IPS-18c (cell line): Measurements from ENCODE around the gene PIBF1.
"Not testable (repeated sequence)": the region's sequence is repeated elsewhere in the genome, so short reads cannot be mapped to it uniquely, and the experiment has no call there.

ENCODE experiments used
- H3K4me3 ChIP-seq: 2 replicates; pipeline ENCODE4 v1.7.0; 2013; ENCODE audit warnings: low read depth, mild to moderate bottlenecking, low read length, moderate library complexity; ENCODE audit not compliant: insufficient read depth
- H3K9me3 ChIP-seq: one replicate; pipeline ENCODE4 v1.6.1; 2013; ENCODE audit warnings: mild to moderate bottlenecking, low read length, moderate library complexity; ENCODE audit not compliant: control insufficient read depth, insufficient read depth

The PIBF1 gene

DNA sequence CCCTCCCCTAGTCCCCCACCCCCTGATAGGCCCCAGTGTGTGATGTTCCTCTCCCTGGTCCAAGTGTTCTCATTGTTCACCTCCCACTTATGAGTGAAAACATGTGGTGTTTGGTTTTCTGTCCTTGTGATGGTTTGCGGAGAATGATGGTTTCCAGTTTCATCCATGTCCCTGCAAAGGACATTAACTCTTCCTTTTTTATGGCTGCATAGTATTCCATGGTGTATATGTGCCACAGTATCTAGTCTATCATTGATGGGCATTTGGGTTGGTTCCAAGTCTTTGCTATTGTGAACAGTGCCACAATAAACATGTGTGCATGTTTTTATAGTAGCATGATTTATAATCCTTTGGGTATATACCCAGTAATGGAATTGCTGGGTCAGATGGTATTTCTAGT is 24.6 kb downstream of the PIBF1 start:
- not testable (repeated sequence) for H3K4me3 ChIP-seq, H3K9me3 ChIP-seq

DNA sequence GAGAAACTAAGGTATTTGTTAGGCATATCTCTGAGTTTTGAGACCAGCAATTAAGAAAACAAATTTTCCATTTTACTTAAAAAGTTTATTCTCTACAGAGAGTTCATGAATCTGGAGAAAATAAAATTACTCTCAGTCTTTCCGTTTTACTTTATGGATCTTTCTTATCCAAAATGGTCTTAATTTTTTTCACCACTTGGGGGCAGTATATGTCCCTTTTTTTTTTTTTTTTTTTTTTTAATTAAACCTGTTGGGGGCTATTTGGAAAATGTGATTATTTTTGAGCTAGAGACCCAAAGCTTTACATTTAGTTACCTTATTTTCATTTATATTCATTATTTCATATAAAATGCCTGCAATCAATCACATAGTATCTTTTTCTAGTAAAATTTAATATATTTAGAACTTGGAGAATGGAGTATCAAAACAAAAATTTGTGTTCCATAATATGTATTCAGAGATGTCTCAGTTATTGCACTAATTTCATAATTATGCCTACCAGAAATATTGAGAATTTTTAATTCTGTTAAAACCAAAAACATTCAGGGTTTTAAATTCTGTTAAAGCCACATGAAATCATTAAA is 27.1 kb downstream of the PIBF1 start:
- no peak overlapping the region for H3K4me3 ChIP-seq

DNA sequence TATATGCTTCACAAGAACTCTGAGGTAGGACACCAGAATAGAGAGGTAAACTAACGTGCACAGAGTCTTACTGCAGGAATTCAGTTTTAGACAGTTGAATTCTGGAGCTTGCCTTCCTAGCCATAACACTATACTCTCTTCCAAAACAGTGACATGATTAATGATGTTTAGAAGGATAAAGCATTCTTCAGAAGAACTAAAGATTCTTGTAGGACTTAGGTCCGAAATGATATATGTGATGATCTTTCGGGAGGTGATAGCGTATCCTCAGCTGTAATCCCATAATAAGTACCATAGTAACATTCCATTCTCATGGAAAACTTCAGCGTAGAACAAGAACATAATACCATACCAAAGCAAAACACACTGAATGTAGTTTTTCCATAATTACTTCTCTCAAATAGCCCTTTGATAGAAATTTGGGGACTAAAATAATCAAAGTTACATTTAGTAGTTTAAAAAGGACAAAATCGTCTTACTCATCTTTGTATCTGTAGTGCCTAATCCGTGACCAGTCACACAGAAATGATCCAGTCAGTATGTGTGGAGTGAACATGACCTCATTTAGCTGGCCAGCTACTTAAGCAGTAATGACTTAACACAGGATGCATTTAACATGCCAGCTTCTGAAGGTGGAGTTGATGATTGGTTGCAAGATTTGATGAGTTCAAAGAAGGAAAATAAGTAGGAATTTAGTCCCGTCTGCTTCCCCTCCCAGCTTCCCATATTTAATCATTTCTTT is 38.4 kb downstream of the PIBF1 start:
- Histone ChIP-seq H3K9me3 (no peaks in the 10 kb centered on the region), H3K4me3 (no peak overlapping the region)

More for the DNA sequence above, 27.1 kb downstream of the PIBF1 start:
- no peaks in the 10 kb centered on the region for H3K9me3 ChIP-seq

DNA sequence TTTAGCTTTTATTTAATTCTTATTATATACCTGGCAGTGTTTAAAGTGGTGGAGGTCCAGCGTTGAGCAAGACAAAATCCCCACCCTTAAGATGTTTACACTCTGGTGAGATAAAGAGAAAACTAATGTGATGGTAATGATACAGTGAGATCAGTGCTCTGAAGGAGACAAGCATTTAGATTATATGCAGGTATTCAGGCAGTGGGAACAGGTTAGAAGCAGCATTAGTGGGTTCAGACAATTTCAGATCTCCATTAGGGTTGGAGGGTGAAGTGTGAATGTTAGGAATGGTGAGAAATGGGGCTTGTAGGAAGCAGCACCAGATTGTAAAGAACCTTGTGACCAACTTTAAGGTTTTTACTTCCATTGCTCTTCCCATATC is 39.0 kb downstream of the PIBF1 start:
- H3K4me3 ChIP-seq: no peak overlapping the region
- no peaks in the 10 kb centered on the region for H3K9me3 ChIP-seq

DNA sequence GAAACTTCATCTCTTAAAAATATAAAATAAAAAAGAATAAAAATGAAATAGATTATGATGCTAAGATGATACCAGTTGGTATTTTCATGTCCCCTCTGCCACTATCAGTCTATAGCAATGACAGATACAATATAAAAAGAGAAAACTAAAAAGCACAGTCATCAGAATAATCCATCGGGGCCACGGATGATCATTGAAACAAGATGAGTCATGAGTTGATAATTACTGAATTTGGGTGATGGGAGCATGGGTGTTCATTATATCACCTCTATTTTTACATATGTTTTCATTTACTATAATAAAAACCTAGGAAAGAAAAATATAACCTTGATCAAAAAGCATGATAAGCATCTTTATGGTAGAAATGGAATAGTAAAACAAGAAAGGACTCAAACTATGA is 41.1 kb downstream of the PIBF1 start:
- H3K4me3 ChIP-seq: no peak overlapping the region

DNA sequence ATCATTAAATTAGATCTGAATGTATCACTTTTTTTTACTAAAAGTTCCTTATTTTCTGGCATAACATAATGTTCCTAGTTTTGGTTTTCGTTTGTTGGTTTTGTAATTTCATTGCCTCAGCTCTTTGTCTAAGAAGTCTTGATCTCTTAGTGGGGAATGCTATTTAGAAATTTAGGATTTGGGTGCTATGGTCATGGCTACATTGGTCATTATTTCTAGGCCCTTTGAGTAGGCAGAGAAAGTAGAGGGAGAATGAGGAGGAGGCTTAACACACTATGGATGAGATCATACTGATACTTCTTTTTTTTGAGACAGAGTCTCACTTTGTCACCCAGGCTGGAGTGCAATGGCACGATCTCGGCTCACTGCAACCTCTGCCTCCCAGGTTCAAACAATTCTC is 41.8 kb downstream of the PIBF1 start:
- no peak overlapping the region for H3K4me3 ChIP-seq

More for the DNA sequence above, 41.1 kb downstream of the PIBF1 start:
- H3K9me3 ChIP-seq: no peaks in the 10 kb centered on the region

DNA sequence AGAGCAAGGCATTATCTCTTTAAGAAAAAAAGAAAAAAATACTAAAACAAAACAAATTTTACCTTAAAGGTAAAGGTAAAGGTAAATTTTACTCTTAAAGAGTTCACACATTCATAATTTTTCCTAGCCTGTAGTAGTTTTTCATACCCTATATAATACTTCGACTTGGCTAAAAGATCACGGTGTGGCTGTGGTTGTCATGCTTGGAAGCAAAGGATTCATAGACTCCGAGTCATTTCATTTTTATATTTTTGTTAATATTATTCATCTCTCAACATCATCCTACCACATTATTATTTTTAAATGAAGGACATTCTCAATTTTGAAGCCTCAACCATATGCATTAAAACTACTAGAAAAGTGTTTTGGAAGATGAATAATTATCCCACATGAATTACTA is 52.7 kb downstream of the PIBF1 start:
- Histone ChIP-seq H3K4me3 (no peak overlapping the region), H3K9me3 (no peaks in the 10 kb centered on the region)

More for the DNA sequence above, 41.8 kb downstream of the PIBF1 start:
- no peaks in the 10 kb centered on the region for H3K9me3 ChIP-seq

DNA sequence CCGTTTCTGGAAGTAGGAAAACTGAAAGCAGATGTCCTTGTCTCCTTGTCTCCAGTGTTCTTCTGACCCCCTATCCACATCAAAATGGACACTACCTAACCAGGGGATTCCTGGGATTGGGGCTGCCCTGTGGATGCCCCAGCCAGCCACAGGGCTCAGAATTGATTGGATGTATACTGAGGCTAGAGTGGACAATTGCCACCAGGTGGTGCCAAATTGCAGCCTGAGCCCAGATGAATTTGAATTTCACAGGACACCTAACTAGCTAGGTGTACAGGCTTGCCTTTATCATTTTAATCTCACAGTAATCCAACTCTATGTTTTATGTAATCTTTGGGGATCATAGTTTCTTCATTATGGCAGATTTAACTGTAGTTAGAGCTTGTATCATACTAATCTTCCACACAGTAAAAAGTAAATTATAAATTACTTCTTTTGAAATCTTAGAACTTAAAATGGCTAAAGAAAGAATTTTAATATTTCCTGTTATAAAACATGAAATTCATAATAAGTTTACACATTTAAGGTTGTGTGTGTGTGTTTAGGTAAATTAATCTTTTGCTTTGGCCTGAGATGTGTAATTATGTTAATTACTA is 58.0 kb downstream of the PIBF1 start:
- H3K9me3 ChIP-seq: no peaks in the 10 kb centered on the region
- no peak overlapping the region for H3K4me3 ChIP-seq

DNA sequence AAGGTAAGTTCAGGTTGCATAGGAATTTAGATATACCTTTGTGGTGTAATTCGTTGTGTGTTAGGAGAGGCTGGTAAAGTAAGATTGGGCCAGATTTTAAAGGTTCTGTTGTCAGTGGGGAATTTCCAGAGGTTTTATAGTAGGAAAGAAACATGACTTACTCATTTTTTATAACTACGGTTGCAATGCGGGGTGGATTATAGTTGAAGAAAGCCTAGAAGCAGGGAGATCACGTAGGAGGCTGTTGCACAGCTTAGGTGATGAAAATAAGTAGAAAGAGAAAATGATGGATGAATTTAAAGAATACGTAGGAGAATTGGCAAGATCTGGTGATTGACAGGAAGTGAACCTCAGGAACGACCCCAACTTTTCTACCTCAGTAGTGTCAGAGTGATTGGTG is 61.1 kb downstream of the PIBF1 start:
- no peak overlapping the region for H3K4me3 ChIP-seq
- no peaks in the 10 kb centered on the region for H3K9me3 ChIP-seq

DNA sequence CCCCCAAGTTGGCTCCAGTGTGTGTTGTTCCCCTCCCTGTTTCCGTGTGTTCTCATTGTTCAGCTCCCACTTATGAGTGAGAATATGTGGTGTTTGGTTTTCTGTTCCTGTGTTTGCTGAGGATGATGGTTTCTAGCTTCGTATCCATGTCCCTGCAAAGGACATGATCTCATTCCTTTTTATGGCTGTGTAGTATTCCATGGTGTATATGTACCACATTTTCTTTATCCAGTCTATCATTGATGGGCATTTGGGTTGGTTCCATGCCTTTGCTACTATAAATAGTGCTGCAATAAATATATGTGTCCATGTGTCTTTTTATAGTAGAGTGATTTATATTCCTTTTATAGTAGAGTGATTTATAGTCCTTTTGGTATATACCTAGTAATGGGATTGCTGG is 63.2 kb downstream of the PIBF1 start:
- H3K4me3 ChIP-seq, H3K9me3 ChIP-seq: not testable (repeated sequence)

DNA sequence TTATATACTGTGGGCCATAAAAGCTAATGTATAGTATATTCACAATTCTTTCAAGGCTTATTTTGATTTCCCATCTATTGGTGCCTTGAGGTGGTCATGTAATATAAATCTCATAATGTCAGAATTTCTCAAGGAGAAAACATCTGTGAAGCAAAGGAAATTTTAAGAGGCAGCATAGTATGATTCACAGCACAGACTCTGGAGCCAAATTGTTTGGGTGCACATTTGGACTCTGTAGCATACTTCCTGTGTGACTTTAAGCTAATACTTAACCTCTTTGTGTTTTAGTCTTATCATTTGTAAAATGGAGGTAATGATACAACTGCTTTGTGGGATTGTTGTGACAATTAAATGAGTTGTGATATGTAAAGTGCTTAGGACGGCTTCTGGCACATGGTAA is 67.6 kb downstream of the PIBF1 start:
- H3K4me3 ChIP-seq: no peak overlapping the region

DNA sequence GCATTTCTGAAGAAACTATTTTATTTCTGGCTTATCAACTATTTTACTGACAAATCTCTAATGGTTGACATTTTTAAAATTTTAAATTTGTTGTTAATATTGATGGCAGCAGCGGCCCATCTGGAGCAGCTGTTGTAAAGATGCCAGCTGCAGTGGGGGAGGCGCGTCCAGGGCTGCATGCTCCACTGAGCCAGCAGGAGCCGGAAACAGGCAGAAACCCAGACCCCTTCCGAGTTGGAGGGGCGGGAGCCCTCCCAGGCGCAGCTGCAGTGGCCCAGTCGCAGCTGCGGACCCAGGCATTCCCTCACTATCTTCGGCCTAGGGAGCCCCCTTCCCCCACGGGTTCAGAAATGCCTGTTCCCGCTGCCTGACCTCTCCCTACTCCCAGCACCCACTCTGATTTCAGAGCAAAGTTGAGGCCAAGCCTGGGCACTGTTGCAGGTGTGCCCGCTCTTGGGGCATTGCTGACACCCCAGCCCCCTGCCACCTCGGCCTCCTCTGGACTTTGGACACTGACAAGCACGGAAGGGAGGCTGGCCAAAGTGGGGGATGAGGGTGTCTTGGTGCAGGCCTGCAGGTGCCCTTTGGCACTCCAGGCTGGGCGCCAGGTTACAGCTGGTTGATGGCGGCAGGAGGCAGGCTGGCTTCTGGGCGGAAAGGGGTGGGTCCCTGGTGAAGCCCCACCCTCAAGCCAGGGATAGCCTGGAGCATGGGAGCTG is 69.2 kb downstream of the PIBF1 start:
- no peaks in the 10 kb centered on the region for H3K9me3 ChIP-seq
- H3K4me3 ChIP-seq: no peak overlapping the region

More for the DNA sequence above, 67.6 kb downstream of the PIBF1 start:
- no peaks in the 10 kb centered on the region for H3K9me3 ChIP-seq

DNA sequence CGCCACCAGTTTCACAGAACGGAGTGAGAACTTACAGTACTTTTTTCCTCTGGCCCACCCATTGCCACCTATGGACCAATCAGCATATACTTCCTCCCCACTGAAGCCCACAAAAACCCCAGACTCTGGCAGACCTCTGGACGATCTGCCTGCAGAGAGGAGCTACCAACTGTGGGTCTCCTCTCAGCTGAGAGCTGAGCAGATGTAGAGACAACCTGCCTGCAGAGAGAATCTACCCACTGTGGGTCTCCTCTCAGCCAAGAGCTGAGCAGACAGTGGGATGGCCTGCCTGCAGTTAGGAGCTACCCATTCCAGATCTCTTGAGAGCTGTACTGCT is 69.7 kb downstream of the PIBF1 start:
- Histone ChIP-seq H3K9me3 (no peaks in the 10 kb centered on the region), H3K4me3 (no peak overlapping the region)

DNA sequence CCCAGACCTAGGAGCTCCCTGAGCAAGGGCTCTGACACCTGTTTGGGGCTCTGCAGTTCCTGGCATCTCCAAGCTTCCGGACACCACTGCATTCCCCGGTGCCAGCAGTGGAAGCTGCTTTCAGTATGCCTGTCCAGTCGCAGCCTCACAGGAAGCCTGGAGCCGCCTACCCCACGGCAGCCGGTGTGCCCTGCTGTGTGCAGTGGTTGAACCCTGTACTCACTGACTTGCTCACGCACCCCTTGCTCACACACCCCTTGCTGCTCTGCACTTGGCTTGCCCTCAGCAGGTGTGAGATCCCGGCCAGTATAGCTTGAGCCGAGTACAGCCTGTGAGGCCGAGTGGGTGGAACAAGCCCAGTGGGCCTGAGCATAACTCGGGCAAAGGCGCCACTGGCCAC is 70.3 kb downstream of the PIBF1 start:
- Histone ChIP-seq H3K4me3 (no peak overlapping the region), H3K9me3 (no peaks in the 10 kb centered on the region)

DNA sequence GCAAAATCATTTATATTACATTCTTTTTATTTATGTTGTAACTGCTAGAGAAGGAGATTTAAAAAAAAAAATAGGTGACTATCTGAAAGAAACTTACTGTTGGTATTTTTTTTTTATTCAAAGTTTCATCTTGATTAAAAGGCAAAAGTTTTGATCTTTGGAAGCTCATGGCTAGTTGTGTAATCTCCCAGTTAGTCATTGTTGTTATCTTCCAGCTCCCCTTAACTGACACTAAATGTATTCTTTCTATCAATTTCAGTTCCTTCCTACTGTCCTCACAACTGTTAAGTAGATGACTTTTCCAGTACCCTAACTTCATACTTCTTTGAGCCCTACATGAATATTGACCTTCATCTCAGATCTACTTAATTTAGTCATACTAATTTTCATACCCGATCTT is 71.1 kb downstream of the PIBF1 start:
- no peaks in the 10 kb centered on the region for H3K9me3 ChIP-seq

DNA sequence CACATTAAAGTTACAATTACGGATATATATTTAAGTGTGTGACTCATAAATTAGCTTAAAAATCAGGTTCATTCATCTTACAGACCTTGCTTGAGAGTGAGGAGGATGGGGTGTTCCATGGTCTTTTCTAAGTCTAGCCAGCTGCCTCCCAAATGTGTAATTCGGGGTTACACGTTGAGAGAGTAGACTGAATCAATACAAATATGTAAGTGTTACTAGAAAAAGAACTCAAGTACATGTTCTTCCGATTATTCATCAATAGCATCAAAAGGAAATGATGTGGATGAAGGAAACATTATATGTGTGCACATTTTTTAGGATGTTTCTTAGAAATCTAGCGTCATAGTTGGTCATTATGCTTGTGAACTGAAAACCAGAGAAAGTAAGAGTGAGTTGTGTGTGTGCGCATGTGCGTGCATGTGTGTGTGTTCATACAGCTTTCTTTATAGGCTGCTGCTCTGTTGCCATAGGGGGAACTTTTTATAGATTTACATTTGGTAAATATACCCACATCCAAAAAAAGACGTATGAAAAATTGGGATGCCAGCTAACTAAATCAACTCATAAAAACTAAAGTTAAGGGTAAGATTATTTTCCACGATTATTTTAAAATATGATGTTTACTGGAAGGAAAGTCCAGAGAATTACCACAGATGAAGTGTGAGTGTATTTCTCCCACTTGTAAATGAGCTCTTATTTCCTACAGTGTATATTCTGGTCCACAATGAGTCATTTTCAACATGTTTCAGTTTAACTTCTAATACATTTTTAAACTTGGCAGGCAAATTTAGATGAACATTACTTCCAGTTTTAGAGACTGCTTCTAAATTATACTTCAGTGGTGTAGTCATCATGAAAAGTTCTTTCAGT is 82.4 kb downstream of the PIBF1 start:
- H3K4me3 ChIP-seq: no peak overlapping the region
- peaks cover 2% of the 10 kb centered on the region for H3K9me3 ChIP-seq

More for the DNA sequence above, 71.1 kb downstream of the PIBF1 start:
- H3K4me3 ChIP-seq: no peak overlapping the region

DNA sequence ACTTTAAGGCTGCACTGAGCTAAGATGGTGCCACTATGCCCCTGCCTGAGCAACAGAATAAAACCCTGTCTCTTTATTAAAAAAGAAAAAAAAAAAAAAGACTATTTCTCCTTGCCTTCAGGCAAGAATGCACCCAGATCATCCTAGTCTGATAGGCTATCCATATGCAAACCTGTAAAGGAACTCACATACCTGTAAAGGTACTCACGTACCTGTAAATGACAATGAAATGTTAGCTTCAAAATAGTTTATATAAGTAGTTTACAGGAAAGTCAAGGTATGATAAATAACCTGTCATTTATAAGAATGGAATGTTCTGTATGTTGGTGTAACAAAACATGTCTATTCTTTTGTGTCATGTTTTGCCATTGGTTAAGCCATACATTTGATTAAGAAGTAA is 86.3 kb downstream of the PIBF1 start:
- no peak overlapping the region for H3K4me3 ChIP-seq

More for the DNA sequence above, 86.3 kb downstream of the PIBF1 start:
- peaks cover 2% of the 10 kb centered on the region for H3K9me3 ChIP-seq
